HepG2 (cell line): ENCODE measurements around the gene KRTAP10-6. TPM values are rescaled to one million over a fixed set of nuclear protein-coding genes. Genes with fewer than 3 reads are reported as not detected.

Experiments used
- ATAC-seq: fragments of 200-7000 bp; cut with Tn5 transposase; 3 replicates; pipeline ENCODE4 v1.9.1; 2020; ENCODE audit warnings: mild to moderate bottlenecking, moderate library complexity
- BruUV-seq: library from RNA; stranded (reverse); fragments of 400-500 nt; replicated peaks from 2 replicates; lab custom pipeline; 2021; lab: Mats Ljungman, UMichigan
- CTCF ChIA-PET: fragments of 300-600 bp; formaldehyde crosslinking; extraction: SDS; loops from one replicate; lab custom pipeline; 2021; ENCODE audit warnings: low total read pairs, inconsistent platforms, low intra/inter-chr PET ratio; lab: Yijun Ruan, JAX
- POLR2A ChIA-PET: fragments of 350-600 bp; sonication (Branson Sonifier 250); formaldehyde crosslinking; loops from one replicate; lab custom pipeline; 2020; ENCODE audit warnings: antibody characterized with exemption, inconsistent platforms; lab: Yijun Ruan, JAX
- DNase-seq: peaks from one replicate; pipeline ENCODE4 v3.0.0-alpha.2; 2015; ENCODE audit warnings: low spot score
- FAIRE-seq: peaks from 3 replicates; lab custom pipeline; 2011; peaks lifted over from hg19 to GRCh38; lab: Jason Lieb, UNC
- H2AFZ ChIP-seq: one replicate; pipeline ENCODE4 v1.6.1; 2011; ENCODE audit warnings: low read length, inconsistent platforms
- H3K27ac ChIP-seq: fragments of 300-600 bp; 3 replicates; pipeline ENCODE4 v1.8.0; 2011; ENCODE audit warnings: mixed run types, mild to moderate bottlenecking, mixed read lengths, low read length, inconsistent platforms; ENCODE audit not compliant: insufficient read depth; ENCODE audit errors: extremely low read length
- H3K27me3 ChIP-seq, 2 experiments: fragments of 200-600 bp in 1 of 2; 2 replicates in 1 of 2; 3 replicates in 1 of 2; pipeline versions ENCODE4 v1.6.0 to v1.8.0; 2011; ENCODE audit warnings: low read length in 2 of 2, mild to moderate bottlenecking in 2 of 2, moderate library complexity in 2 of 2, inconsistent platforms in 1 of 2; ENCODE audit not compliant: insufficient read depth in 2 of 2, control insufficient read depth in 1 of 2
- H3K36me3 ChIP-seq, 2 experiments: fragments of 200-600 bp in 1 of 2; replicated peaks in 1 of 2; 2 replicates in 1 of 2; 3 replicates in 1 of 2; pipeline versions ENCODE4 v1.5.1 to v1.8.0; 2011; ENCODE audit warnings: low read length in 2 of 2, inconsistent platforms in 1 of 2; ENCODE audit not compliant: insufficient read depth in 2 of 2, control insufficient read depth in 1 of 2
- H3K4me1 ChIP-seq: 2 replicates; pipeline ENCODE4 v1.5.1; 2012; ENCODE audit warnings: low read length, inconsistent platforms; ENCODE audit not compliant: insufficient read depth
- H3K4me2 ChIP-seq: 2 replicates; pipeline ENCODE4 v1.6.0; 2011; ENCODE audit warnings: low read depth, low read length, inconsistent platforms
- H3K4me3 ChIP-seq, 3 experiments: fragments of 200-600 bp in 1 of 3; sonication (generic), shearing (Covaris generic) in 1 of 3; replicated peaks in 1 of 3; 2 replicates each; pipeline ENCODE4 v1.5.1; 2011 to 2016; ENCODE audit warnings: low read length in 3 of 3, inconsistent platforms in 2 of 3, low read depth in 2 of 3, mild to moderate bottlenecking in 2 of 3, control low read depth in 1 of 3, mixed read lengths in 1 of 3; ENCODE audit not compliant: insufficient read depth in 1 of 3
- H3K79me2 ChIP-seq: one replicate; pipeline ENCODE4 v1.6.1; 2011; ENCODE audit warnings: low read length, inconsistent platforms; ENCODE audit not compliant: insufficient read depth
- H3K9ac ChIP-seq: 2 replicates; pipeline ENCODE4 v1.6.0; 2011; ENCODE audit warnings: mild to moderate bottlenecking, low read depth, low read length, inconsistent platforms; ENCODE audit not compliant: insufficient read depth
- H3K9me3 ChIP-seq: 2 replicates; pipeline ENCODE4 v1.5.1; 2012; ENCODE audit warnings: mild to moderate bottlenecking, low read length
- H4K20me1 ChIP-seq: 2 replicates; pipeline ENCODE4 v1.6.0; 2011; ENCODE audit warnings: inconsistent platforms, mild to moderate bottlenecking, low read length, moderate library complexity; ENCODE audit not compliant: insufficient read depth
- CTCF ChIP-seq: sonication (generic); formaldehyde crosslinking; IDR thresholded peaks from 2 replicates; pipeline ENCODE4 v1.5.0; 2020; ENCODE audit warnings: mild to moderate bottlenecking, missing genetic modification reagents, moderate library complexity
- NFIB ChIP-seq: sonication (generic); formaldehyde crosslinking; IDR thresholded peaks from 2 replicates; pipeline ENCODE4 v1.9.0; 2021; ENCODE audit warnings: missing genetic modification reagents, mild to moderate bottlenecking, borderline replicate concordance
- SMC3 ChIP-seq: IDR thresholded peaks from 2 replicates; pipeline ENCODE4 v1.6.1; 2011; ENCODE audit warnings: low read length, improper control_type of control experiment
- STAG1 ChIP-seq: sonication (generic); formaldehyde crosslinking; IDR thresholded peaks from 2 replicates; pipeline ENCODE4 v1.4.0; 2020; ENCODE audit warnings: missing genetic modification reagents
- TEAD2 ChIP-seq: sonication (generic); formaldehyde crosslinking; IDR thresholded peaks from 2 replicates; pipeline ENCODE4 v1.9.0; 2021; ENCODE audit warnings: missing genetic modification reagents
- TFAP4 ChIP-seq: sonication (generic); IDR thresholded peaks from 2 replicates; pipeline ENCODE4 v1.6.1; 2016; ENCODE audit warnings: low read depth, borderline replicate concordance
- ZNF317 ChIP-seq: sonication (generic); formaldehyde crosslinking; IDR thresholded peaks from 2 replicates; pipeline ENCODE4 v1.5.0; 2020; ENCODE audit warnings: mild to moderate bottlenecking, missing genetic modification reagents
- WGBS: methylation state at CpG from one replicate; pipeline ENCODE4 v1.1.6; 2017; ENCODE audit warnings: low lambda C conversion rate; 5-methylcytosine and 5-hydroxymethylcytosine counted together
- in situ Hi-C: cut with HindIII; loops from 2 replicates; pipeline ENCODE4 v1.10.0; 2017; ENCODE audit warnings: low pct_unique_long_range_greater_than_20kb; ENCODE audit not compliant: extremely low pct_ligation_motif_present
- intact Hi-C: fragments of 100-400 bp; cut with micrococcal nuclease; formaldehyde crosslinking; loops from one replicate; pipeline ENCODE4 v1.10.0; 2022; ENCODE audit not compliant: unreplicated experiment
- polyA plus RNA-seq, 8 experiments: library from polyadenylated mRNA; depleted of rRNA in 3 of 8; stranded (reverse) in 7 of 8; unstranded in 1 of 8; fragments of >200 nt; fragmentation: Illumina TruSeq in 4 of 8; extraction: Trizol in 4 of 8; gene quantifications; 2 replicates each; pipeline versions ENCODE4 v1.2.1 to v1.2.3, GENCODE V29; 2011 to 2016; ENCODE audit warnings: low read depth in 4 of 8, missing spikeins in 1 of 8, mixed read lengths in 1 of 8; ENCODE audit not compliant: insufficient read depth in 1 of 8
- total RNA-seq, 5 experiments: library from RNA; depleted of rRNA; stranded (reverse); fragments of >200 nt; fragmentation: Illumina TruSeq; extraction: Trizol; gene quantifications; 2 replicates each; pipeline ENCODE4 v1.2.3, GENCODE V29; 2016; ENCODE audit warnings: low read depth in 1 of 5

Gene KRTAP10-6
- total and polyA plus RNA-seq, 2 of the 13 experiments (the other 11 are each of a cell fraction or from before 2014, with no cell fraction given): not detected

- FAIRE-seq: peak; percentile 43
- TF ChIP-seq STAG1 (CRISPR knock-in tag): peak; percentile 68
- peak; percentile 67 for TF ChIP-seq SMC3
- TF ChIP-seq TFAP4: no peak
- TF ChIP-seq ZNF317 (CRISPR knock-in tag): 0 out of 2 replicates have a peak, but pooled peaks have one; percentile 21
- peak; percentile 68 for TF ChIP-seq CTCF
- TF ChIP-seq TEAD2 (CRISPR knock-in tag): no peak
- TF ChIP-seq NFIB (CRISPR knock-in tag): no peak
- TF ChIP-seq, all 625 proteins: peak for 4
- peak; percentile 16 for DNase-seq
- in situ Hi-C loops: no loop called here
- no peaks in the 10 kb centered on the region for H4K20me1 ChIP-seq
- H2AFZ ChIP-seq: no peak overlapping the region
- 0% methylated on average over 3 of the region's 4 CpGs for WGBS
- H3K4me2 ChIP-seq: no peak overlapping the region
- H3K9me3 ChIP-seq: peaks cover 8% of the 10 kb centered on the region
- ChIA-PET POLR2A (no interaction called here), CTCF (no interaction called here)
- H3K27me3 ChIP-seq: peaks cover 1 to 28% of the 10 kb centered on the region in 2 experiments; a peak in 3 of 5 replicates
- ATAC-seq: peak; percentile 88
- BruUV-seq: no TSS peak
- H3K9ac ChIP-seq: no peak overlapping the region
- H3K79me2 ChIP-seq: no peaks in the 10 kb centered on the region
- H3K36me3 ChIP-seq: no peaks in the 10 kb centered on the region
- H3K27ac ChIP-seq: no peak overlapping the region
- no peak overlapping the region for H3K4me3 ChIP-seq
- no peaks in the 10 kb centered on the region for H3K4me1 ChIP-seq
- intact Hi-C loops: loop anchor here (2.0 kb wide), 1 partner anchor 174 kb away; no protein-coding TSS in a partner anchor
Observed at GRCh38 chr21:44618504-44618903, 26.2 kb upstream of the KRTAP10-6 start.
